HG03108 (cell line): ENCODE results near the gene FRMD4A.
A peak's percentile ranks its signal among the peaks of the same experiment; 100 is the strongest.
"Not testable (repeated sequence)": the region's sequence is repeated elsewhere in the genome, so short reads cannot be mapped to it uniquely, and the experiment has no call there.

Source experiments
- ATAC-seq: cut with Tn5 transposase; IDR thresholded peaks from one replicate; pipeline ENCODE4 v1.9.1; 2021; ENCODE audit warnings: moderate library complexity; ENCODE audit not compliant: unreplicated experiment

FRMD4A gene

GRCh38 chr10:13801156-13801906 is 529.4 kb downstream of the FRMD4A start:
- no peak for ATAC-seq

GRCh38 chr10:13797164-13797563 is 533.6 kb downstream of the FRMD4A start:
- ATAC-seq: no peak

- peak; percentile 66 for ATAC-seq
Observed at GRCh38 chr10:13795653-13796555, 534.8 kb downstream of the FRMD4A start.

GRCh38 chr10:13794992-13795612 is 535.6 kb downstream of the FRMD4A start:
- no peak for ATAC-seq

- ATAC-seq: no peak
Observed at GRCh38 chr10:13792006-13792405, 538.7 kb downstream of the FRMD4A start.

GRCh38 chr10:13791483-13791882 is 539.2 kb downstream of the FRMD4A start:
- no peak for ATAC-seq

GRCh38 chr10:13790196-13790595 is 540.5 kb downstream of the FRMD4A start:
- no peak for ATAC-seq

- ATAC-seq: no peak
Observed at GRCh38 chr10:13789448-13789829, 541.3 kb downstream of the FRMD4A start.

GRCh38 chr10:13788711-13789447 is 541.8 kb downstream of the FRMD4A start:
- no peak for ATAC-seq

- no peak for ATAC-seq
Observed at GRCh38 chr10:13788320-13788600, 542.5 kb downstream of the FRMD4A start.

GRCh38 chr10:13787015-13787421 is 543.7 kb downstream of the FRMD4A start:
- ATAC-seq: peak; percentile 72

GRCh38 chr10:13784067-13784466 is 546.7 kb downstream of the FRMD4A start:
- peak; percentile 41 for ATAC-seq

GRCh38 chr10:13779748-13780147 is 551.0 kb downstream of the FRMD4A start:
- no peak for ATAC-seq

- ATAC-seq: not testable (repeated sequence)
Observed at GRCh38 chr10:13778693-13778960, 552.1 kb downstream of the FRMD4A start.

GRCh38 chr10:13776861-13777311 is 553.8 kb downstream of the FRMD4A start:
- ATAC-seq: no peak

- ATAC-seq: no peak
Observed at GRCh38 chr10:13775786-13776775, 554.6 kb downstream of the FRMD4A start.

GRCh38 chr10:13774303-13774893 is 556.3 kb downstream of the FRMD4A start:
- no peak for ATAC-seq

GRCh38 chr10:13773496-13774170 is 557.1 kb downstream of the FRMD4A start:
- ATAC-seq: no peak

- no peak for ATAC-seq
Observed at GRCh38 chr10:13773043-13773442, 557.7 kb downstream of the FRMD4A start.
